Chondrocyte (in vitro differentiated cells): ENCODE results near the gene CDK7. TPM values are rescaled to one million over a fixed set of nuclear protein-coding genes. Genes with fewer than 3 reads are reported as not detected.
"Not testable (repeated sequence)": the region's sequence is repeated elsewhere in the genome, so short reads cannot be mapped to it uniquely, and the experiment has no call there.

Source experiments
- DNase-seq: peaks from one replicate; pipeline ENCODE4 v3.0.0; 2021; ENCODE audit warnings: mixed read lengths, low spot score
- H3K27ac Mint-ChIP-seq: one replicate; pipeline ENCODE4 v1.8.0; 2021; ENCODE audit warnings: mild to moderate bottlenecking, moderate library complexity, mixed read lengths; ENCODE audit not compliant: unreplicated experiment
- H3K27me3 Mint-ChIP-seq: 2 replicates; pipeline ENCODE4 v1.8.0; 2021; ENCODE audit warnings: low read depth, mixed read lengths
- H3K36me3 Mint-ChIP-seq: 2 replicates; pipeline ENCODE4 v1.8.0; 2021; ENCODE audit warnings: low read depth, mixed read lengths
- H3K4me1 Mint-ChIP-seq: 2 replicates; pipeline ENCODE4 v1.8.0; 2021; ENCODE audit warnings: low read depth, mild to moderate bottlenecking, mixed read lengths
- H3K4me3 Mint-ChIP-seq: one replicate; pipeline ENCODE4 v1.8.0; 2021; ENCODE audit warnings: mild to moderate bottlenecking, moderate library complexity, mixed read lengths; ENCODE audit not compliant: unreplicated experiment
- H3K9me3 Mint-ChIP-seq: 2 replicates; pipeline ENCODE4 v1.8.0; 2021; ENCODE audit warnings: low read depth, mixed read lengths
- CTCF ChIP-seq: fragments of 200-600 bp; sonication (generic); IDR thresholded peaks from 2 replicates; pipeline ENCODE4 v1.5.0; 2021; ENCODE audit warnings: antibody characterized with exemption, mild to moderate bottlenecking, moderate library complexity
- total RNA-seq: library from RNA; stranded (reverse); gene quantifications from 3 replicates; pipeline ENCODE4 v1.2.1, GENCODE V29; 2021

CDK7 gene
- total RNA-seq, 1 donor from 2014 or later, result 42.9 TPM

DNA sequence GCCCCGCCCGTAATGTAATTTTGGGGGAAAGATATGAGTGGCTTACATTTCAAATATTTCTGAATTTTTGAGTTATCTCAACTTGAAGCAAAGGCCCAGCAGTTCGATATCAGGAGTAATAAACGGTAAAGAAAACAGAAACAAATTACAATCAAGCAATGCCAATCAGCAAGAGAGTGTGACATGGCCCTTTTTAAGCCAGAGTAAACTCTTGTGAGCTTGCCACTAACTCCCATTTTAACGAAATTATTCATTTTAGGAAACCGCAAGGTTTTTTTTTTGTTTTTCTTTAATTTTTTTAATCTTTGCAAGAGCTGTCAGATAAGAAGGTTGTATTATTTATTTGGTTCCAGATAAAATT lies 17.6 kb upstream of the CDK7 start:
- Mint-ChIP-seq H3K27ac (peak overlapping the region; percentile 94), H3K4me3 (peak overlapping the region; percentile 100), H3K36me3 (no peaks in the 10 kb centered on the region), H3K9me3 (no peaks in the 10 kb centered on the region), H3K27me3 (no peaks in the 10 kb centered on the region), H3K4me1 (peaks cover 21% of the 10 kb centered on the region)
- no peak for TF ChIP-seq CTCF
- DNase-seq, result no peak

GRCh38 chr5:69217548-69218526 lies 16.8 kb upstream of the CDK7 start:
- H3K4me1 Mint-ChIP-seq, result peaks cover 21% of the 10 kb centered on the region
- H3K9me3 Mint-ChIP-seq, result no peaks in the 10 kb centered on the region
- H3K4me3 Mint-ChIP-seq, result peak overlapping the region; percentile 100
- peak; percentile 56 for TF ChIP-seq CTCF
- no peaks in the 10 kb centered on the region for H3K36me3 Mint-ChIP-seq
- peak; percentile 96 for DNase-seq
- H3K27ac Mint-ChIP-seq, result peak overlapping the region; percentile 94
- H3K27me3 Mint-ChIP-seq, result no peaks in the 10 kb centered on the region

- Mint-ChIP-seq H3K27me3 (no peaks in the 10 kb centered on the region), H3K4me3 (no peak overlapping the region), H3K9me3 (no peaks in the 10 kb centered on the region), H3K4me1 (peaks cover 17% of the 10 kb centered on the region), H3K36me3 (no peaks in the 10 kb centered on the region), H3K27ac (no peak overlapping the region)
- TF ChIP-seq CTCF, result no peak
- no peak for DNase-seq
These were observed 14.7 kb upstream of the CDK7 start for GRCh38 chr5:69219939-69220338.

DNA sequence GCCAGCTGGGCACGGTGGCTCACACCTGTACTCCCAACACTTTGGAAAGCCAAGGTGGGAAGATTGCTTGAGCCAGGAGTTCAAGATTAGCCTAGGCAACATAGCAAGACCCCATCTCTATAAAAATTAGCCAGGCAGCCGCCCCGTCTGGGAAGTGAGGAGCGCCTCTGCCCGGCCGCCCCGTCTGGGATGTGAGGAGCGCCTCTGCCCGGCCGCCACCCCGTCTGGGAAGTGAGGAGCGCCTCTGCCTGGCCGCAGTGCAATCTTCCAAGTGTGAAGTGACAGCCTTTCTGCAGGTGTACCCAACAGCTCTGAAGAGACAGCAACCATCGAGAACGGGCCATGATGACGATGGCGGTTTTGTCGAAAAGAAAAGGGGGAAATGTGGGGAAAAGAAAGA lies 14.3 kb upstream of the CDK7 start:
- H3K9me3 Mint-ChIP-seq, H3K27ac Mint-ChIP-seq, H3K4me3 Mint-ChIP-seq, DNase-seq, H3K27me3 Mint-ChIP-seq, H3K36me3 Mint-ChIP-seq: not testable (repeated sequence)
- peaks cover 17% of the 10 kb centered on the region for H3K4me1 Mint-ChIP-seq

- H3K9me3 Mint-ChIP-seq, H3K4me3 Mint-ChIP-seq, H3K36me3 Mint-ChIP-seq, H3K27ac Mint-ChIP-seq, H3K27me3 Mint-ChIP-seq, DNase-seq: not testable (repeated sequence)
- peaks cover 17% of the 10 kb centered on the region for H3K4me1 Mint-ChIP-seq
These were observed 13.9 kb upstream of the CDK7 start for GRCh38 chr5:69220833-69221232.

DNA sequence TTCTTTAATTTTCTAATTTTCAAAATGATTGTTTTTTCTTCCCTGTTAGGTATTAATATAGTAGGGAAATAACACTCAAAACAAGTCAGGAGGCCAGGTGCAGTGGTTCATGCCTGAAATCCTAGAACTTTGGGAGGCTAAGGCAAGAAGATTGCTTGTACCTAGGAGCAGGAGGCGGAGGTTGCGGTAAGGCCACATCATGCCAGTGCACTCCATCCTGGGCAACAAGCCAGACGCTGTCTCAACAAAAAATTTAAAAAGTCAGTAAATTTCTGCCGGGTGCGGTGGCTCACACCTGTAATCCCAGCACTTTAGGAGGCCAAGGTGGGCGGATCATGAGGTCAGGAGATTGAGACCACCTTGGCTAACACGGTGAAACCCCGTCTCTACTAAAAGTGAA lies 10.2 kb upstream of the CDK7 start:
- Mint-ChIP-seq H3K27ac (no peak overlapping the region), H3K36me3 (peaks cover 2% of the 10 kb centered on the region), H3K9me3 (no peaks in the 10 kb centered on the region), H3K4me3 (no peak overlapping the region), H3K4me1 (no peaks in the 10 kb centered on the region), H3K27me3 (no peaks in the 10 kb centered on the region)
- no peak for TF ChIP-seq CTCF
- no peak for DNase-seq
